GM23338 (cell line): ENCODE measurements around the gene GRAMD2B.

ENCODE experiments used
- CTCF ChIP-seq, 2 experiments: fragments of 200-600 bp in 1 of 2; sonication (generic) in 1 of 2; conservative IDR thresholded peaks; 2 replicates each; pipeline versions ENCODE4 v1.5.1 to v1.6.1; 2016 to 2017; ENCODE audit warnings: antibody characterized with exemption in 2 of 2, low read depth in 2 of 2, mild to moderate bottlenecking in 2 of 2, moderate library complexity in 1 of 2
- POLR2AphosphoS5 ChIP-seq: IDR thresholded peaks from 2 replicates; pipeline ENCODE4 v1.6.1; 2016; ENCODE audit warnings: antibody characterized with exemption, low read depth

- TF ChIP-seq POLR2AphosphoS5 (no peak), CTCF (conservative IDR thresholded peaks at IDR 0.05; ENCODE audit: low read depth in 2 of 2) (no peak)
Observed at GRCh38 chr5:126471247-126471646, 48.0 kb downstream of the GRAMD2B start.
